ENCODE results near the gene OR9I1.

DNA sequence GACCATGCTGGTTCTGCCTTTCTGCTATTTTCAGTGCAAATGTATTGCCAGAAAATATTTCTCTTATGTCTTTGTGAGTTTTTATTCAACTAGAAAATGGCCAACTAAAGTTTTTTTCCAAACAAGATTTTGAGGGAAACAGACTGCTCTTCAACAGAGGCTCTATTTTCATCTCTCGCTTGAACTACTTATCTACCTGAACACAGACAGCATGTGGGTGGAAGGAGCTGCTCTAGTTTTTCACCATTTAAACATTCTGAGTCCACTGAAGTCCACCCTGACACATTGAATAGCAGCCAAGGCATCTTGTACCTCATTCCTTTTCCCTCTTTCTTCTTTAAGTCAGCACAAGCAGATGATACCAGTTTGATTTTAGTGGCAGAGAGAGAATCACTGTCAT is 9.8 kb upstream of the OR9I1 start:
- TF ChIP-seq RAD21 (IDR thresholded peaks at IDR 0.05) (no peak), TAF1 (conservative IDR thresholded peaks at IDR 0.05) (no peak), FOXA1 (IDR thresholded peaks at IDR 0.05) (no peak), FOXA2 (IDR thresholded peaks at IDR 0.05) (no peak), GABPA (IDR thresholded peaks at IDR 0.05 in 1 of 2, conservative IDR thresholded peaks at IDR 0.05 in 1 of 2) (no peak), EGR1 (IDR thresholded peaks at IDR 0.05; ENCODE audit: low read depth in 2 of 2) (no peak), HNF4A (conservative IDR thresholded peaks at IDR 0.05) (no peak), SP1 (IDR thresholded peaks at IDR 0.05) (no peak), RXRA (IDR thresholded peaks at IDR 0.05) (no peak), JUND (IDR thresholded peaks at IDR 0.05) (no peak)
- TF ChIP-seq, protein P1, sequence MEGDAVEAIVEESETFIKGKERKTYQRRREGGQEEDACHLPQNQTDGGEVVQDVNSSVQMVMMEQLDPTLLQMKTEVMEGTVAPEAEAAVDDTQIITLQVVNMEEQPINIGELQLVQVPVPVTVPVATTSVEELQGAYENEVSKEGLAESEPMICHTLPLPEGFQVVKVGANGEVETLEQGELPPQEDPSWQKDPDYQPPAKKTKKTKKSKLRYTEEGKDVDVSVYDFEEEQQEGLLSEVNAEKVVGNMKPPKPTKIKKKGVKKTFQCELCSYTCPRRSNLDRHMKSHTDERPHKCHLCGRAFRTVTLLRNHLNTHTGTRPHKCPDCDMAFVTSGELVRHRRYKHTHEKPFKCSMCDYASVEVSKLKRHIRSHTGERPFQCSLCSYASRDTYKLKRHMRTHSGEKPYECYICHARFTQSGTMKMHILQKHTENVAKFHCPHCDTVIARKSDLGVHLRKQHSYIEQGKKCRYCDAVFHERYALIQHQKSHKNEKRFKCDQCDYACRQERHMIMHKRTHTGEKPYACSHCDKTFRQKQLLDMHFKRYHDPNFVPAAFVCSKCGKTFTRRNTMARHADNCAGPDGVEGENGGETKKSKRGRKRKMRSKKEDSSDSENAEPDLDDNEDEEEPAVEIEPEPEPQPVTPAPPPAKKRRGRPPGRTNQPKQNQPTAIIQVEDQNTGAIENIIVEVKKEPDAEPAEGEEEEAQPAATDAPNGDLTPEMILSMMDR (IDR thresholded peaks at IDR 0.05; ENCODE audit: low read depth, low read length, missing input control): no peak
- TF ChIP-seq, protein P2, sequence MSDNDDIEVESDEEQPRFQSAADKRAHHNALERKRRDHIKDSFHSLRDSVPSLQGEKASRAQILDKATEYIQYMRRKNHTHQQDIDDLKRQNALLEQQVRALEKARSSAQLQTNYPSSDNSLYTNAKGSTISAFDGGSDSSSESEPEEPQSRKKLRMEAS (IDR thresholded peaks at IDR 0.05): no peak
- TF ChIP-seq, protein P3, sequence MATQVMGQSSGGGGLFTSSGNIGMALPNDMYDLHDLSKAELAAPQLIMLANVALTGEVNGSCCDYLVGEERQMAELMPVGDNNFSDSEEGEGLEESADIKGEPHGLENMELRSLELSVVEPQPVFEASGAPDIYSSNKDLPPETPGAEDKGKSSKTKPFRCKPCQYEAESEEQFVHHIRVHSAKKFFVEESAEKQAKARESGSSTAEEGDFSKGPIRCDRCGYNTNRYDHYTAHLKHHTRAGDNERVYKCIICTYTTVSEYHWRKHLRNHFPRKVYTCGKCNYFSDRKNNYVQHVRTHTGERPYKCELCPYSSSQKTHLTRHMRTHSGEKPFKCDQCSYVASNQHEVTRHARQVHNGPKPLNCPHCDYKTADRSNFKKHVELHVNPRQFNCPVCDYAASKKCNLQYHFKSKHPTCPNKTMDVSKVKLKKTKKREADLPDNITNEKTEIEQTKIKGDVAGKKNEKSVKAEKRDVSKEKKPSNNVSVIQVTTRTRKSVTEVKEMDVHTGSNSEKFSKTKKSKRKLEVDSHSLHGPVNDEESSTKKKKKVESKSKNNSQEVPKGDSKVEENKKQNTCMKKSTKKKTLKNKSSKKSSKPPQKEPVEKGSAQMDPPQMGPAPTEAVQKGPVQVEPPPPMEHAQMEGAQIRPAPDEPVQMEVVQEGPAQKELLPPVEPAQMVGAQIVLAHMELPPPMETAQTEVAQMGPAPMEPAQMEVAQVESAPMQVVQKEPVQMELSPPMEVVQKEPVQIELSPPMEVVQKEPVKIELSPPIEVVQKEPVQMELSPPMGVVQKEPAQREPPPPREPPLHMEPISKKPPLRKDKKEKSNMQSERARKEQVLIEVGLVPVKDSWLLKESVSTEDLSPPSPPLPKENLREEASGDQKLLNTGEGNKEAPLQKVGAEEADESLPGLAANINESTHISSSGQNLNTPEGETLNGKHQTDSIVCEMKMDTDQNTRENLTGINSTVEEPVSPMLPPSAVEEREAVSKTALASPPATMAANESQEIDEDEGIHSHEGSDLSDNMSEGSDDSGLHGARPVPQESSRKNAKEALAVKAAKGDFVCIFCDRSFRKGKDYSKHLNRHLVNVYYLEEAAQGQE (IDR thresholded peaks at IDR 0.05): no peak
- TF ChIP-seq, protein P4, sequence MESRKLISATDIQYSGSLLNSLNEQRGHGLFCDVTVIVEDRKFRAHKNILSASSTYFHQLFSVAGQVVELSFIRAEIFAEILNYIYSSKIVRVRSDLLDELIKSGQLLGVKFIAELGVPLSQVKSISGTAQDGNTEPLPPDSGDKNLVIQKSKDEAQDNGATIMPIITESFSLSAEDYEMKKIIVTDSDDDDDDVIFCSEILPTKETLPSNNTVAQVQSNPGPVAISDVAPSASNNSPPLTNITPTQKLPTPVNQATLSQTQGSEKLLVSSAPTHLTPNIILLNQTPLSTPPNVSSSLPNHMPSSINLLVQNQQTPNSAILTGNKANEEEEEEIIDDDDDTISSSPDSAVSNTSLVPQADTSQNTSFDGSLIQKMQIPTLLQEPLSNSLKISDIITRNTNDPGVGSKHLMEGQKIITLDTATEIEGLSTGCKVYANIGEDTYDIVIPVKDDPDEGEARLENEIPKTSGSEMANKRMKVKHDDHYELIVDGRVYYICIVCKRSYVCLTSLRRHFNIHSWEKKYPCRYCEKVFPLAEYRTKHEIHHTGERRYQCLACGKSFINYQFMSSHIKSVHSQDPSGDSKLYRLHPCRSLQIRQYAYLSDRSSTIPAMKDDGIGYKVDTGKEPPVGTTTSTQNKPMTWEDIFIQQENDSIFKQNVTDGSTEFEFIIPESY (IDR thresholded peaks at IDR 0.05): no peak

Data from liver (tissue), 3 donors.